Measurements from ENCODE around the gene IFT25.

Gene IFT25

GRCh38 chr1:53982763-53983104 lies 37.2 kb upstream of the IFT25 start (continued):
- TF ChIP-seq ZNF223 (tag by site-specific recombination; IDR thresholded peaks at IDR 0.05) (no peak), ZBTB48 (tag by site-specific recombination; IDR thresholded peaks at IDR 0.05) (no peak), GLIS2 (tag by site-specific recombination; IDR thresholded peaks at IDR 0.05) (no peak), ZNF423 (tag by site-specific recombination; IDR thresholded peaks at IDR 0.05) (no peak), ZNF530 (tag by site-specific recombination; IDR thresholded peaks at IDR 0.05; ENCODE audit: low read depth) (no peak), YY2 (tag by site-specific recombination; IDR thresholded peaks at IDR 0.05) (no peak), ZNF169 (tag by site-specific recombination; IDR thresholded peaks at IDR 0.05) (no peak), ZBTB8A (tag by site-specific recombination; IDR thresholded peaks at IDR 0.05) (no peak), REST (tag by site-specific recombination; IDR thresholded peaks at IDR 0.05) (no peak)

DNA sequence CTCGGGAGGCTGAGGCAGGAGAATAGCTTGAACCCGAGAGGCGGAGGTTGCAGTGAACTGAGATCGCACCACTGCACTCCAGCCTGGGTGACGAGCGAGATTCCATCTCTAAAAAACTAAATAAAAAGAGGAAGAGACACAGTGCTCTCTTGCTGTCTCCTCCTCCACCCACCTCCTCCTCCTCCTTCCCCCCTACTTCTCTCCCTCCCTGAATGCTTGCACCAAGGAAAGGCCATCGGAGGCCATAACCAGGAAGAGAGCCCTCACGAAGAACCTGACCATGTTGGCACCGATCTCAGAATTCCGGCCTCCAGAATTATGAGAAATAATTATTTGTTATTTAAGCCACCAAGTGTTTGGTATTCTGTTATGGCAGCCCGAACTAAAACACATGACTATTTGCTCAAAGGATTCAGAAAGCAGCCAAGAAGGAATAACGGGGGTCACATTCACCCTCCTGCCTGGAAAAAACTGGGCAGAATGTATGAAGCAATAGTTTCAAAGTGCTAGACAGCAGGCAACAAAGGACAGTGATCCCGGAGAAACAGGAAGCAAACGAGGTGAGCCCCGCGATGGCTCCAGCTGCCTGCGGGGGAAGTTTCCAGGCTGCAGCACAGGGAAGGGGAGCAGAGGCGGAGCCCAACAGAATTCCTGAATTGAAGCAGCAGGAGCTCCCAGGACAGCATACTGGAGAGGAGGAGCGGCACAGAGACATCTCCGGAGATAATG lies 36.7 kb upstream of the IFT25 start:
- H3K4me3 ChIP-seq (ENCODE audit: low read depth, low read length), result no peak overlapping the region
- no peaks in the 10 kb centered on the region for H3K9me3 ChIP-seq (ENCODE audit: control insufficient read depth, insufficient read depth, low read depth, low read length)
- no peaks in the 10 kb centered on the region for H3K4me1 ChIP-seq (ENCODE audit: control insufficient read depth, insufficient read depth, low read length)
- no peaks in the 10 kb centered on the region for H3K36me3 ChIP-seq (ENCODE audit: control insufficient read depth in 2 of 2, insufficient read depth in 1 of 2, low read length in 2 of 2)
- H3K27ac ChIP-seq (ENCODE audit: extremely low read depth, low read depth, low read length), result no peak overlapping the region; the same call in 1 of the 2 replicates
- POLR2A ChIA-PET, result no interaction called here
- CTCF ChIA-PET, result interaction anchor here (0.7 to 1.2 kb wide), 4 partner anchors 10 to 101 kb away, joined by 3 to 5 read pairs (median 3); no protein-coding TSS in a partner anchor
- TF ChIP-seq ZNF610 (tag by site-specific recombination; IDR thresholded peaks at IDR 0.05; ENCODE audit: borderline replicate concordance) (peak; percentile 54; the same call in 1 of the 2 replicates), ZNF16 (tag by site-specific recombination; IDR thresholded peaks at IDR 0.05; ENCODE audit: low read depth) (no peak), ZNF266 (tag by site-specific recombination; IDR thresholded peaks at IDR 0.05; ENCODE audit: low read depth) (no peak), ZNF19 (tag by site-specific recombination; IDR thresholded peaks at IDR 0.05; ENCODE audit: low read depth) (no peak), ZNF544 (tag by site-specific recombination; IDR thresholded peaks at IDR 0.05) (no peak), ZSCAN5A (tag by site-specific recombination; IDR thresholded peaks at IDR 0.05) (no peak), ZNF280D (tag by site-specific recombination; IDR thresholded peaks at IDR 0.05) (no peak), ZNF24 (tag by site-specific recombination; IDR thresholded peaks at IDR 0.05) (no peak), ZIC2 (tag by site-specific recombination; IDR thresholded peaks at IDR 0.05) (peak; percentile 19; the same call in 1 of the 2 replicates)
- TF ChIP-seq, protein P1, sequence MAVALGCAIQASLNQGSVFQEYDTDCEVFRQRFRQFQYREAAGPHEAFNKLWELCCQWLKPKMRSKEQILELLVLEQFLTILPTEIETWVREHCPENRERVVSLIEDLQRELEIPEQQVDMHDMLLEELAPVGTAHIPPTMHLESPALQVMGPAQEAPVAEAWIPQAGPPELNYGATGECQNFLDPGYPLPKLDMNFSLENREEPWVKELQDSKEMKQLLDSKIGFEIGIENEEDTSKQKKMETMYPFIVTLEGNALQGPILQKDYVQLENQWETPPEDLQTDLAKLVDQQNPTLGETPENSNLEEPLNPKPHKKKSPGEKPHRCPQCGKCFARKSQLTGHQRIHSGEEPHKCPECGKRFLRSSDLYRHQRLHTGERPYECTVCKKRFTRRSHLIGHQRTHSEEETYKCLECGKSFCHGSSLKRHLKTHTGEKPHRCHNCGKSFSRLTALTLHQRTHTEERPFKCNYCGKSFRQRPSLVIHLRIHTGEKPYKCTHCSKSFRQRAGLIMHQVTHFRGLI (tag by site-specific recombination; IDR thresholded peaks at IDR 0.05), result peak; percentile 66
- TF ChIP-seq, protein P2, sequence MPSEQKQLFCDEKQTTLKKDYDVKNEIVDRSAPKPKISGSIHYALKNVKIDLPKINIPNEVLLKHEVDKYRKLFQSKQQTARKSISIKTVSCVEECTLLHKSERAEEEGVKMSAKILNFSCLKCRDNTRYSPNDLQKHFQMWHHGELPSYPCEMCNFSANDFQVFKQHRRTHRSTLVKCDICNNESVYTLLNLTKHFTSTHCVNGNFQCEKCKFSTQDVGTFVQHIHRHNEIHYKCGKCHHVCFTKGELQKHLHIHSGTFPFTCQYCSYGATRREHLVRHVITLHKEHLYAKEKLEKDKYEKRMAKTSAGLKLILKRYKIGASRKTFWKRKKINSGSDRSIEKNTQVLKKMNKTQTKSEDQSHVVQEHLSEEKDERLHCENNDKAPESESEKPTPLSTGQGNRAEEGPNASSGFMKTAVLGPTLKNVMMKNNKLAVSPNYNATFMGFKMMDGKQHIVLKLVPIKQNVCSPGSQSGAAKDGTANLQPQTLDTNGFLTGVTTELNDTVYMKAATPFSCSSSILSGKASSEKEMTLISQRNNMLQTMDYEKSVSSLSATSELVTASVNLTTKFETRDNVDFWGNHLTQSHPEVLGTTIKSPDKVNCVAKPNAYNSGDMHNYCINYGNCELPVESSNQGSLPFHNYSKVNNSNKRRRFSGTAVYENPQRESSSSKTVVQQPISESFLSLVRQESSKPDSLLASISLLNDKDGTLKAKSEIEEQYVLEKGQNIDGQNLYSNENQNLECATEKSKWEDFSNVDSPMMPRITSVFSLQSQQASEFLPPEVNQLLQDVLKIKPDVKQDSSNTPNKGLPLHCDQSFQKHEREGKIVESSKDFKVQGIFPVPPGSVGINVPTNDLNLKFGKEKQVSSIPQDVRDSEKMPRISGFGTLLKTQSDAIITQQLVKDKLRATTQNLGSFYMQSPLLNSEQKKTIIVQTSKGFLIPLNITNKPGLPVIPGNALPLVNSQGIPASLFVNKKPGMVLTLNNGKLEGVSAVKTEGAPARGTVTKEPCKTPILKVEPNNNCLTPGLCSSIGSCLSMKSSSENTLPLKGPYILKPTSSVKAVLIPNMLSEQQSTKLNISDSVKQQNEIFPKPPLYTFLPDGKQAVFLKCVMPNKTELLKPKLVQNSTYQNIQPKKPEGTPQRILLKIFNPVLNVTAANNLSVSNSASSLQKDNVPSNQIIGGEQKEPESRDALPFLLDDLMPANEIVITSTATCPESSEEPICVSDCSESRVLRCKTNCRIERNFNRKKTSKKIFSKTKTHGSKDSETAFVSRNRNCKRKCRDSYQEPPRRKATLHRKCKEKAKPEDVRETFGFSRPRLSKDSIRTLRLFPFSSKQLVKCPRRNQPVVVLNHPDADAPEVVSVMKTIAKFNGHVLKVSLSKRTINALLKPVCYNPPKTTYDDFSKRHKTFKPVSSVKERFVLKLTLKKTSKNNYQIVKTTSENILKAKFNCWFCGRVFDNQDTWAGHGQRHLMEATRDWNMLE (tag by site-specific recombination; conservative IDR thresholded peaks at IDR 0.05; ENCODE audit: low read depth), result no peak
- TF ChIP-seq, protein P3, sequence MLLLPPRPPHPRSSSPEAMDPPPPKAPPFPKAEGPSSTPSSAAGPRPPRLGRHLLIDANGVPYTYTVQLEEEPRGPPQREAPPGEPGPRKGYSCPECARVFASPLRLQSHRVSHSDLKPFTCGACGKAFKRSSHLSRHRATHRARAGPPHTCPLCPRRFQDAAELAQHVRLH (tag by site-specific recombination; IDR thresholded peaks at IDR 0.05), result no peak

Measured in HEK293 (cell line).